Esophagus squamous epithelium (tissue), 4 donors: ENCODE measurements around the gene SCMH1.

Experiments
- CTCF ChIP-seq, 6 experiments: fragments of 450-650 bp in 4 of 6; fragments of 200-600 bp in 2 of 6; sonication (generic) in 2 of 6; IDR thresholded peaks; one replicate each; pipeline ENCODE4 v1.5.1; 2016 to 2019; ENCODE audit warnings: antibody characterized with exemption in 6 of 6, mild to moderate bottlenecking in 4 of 6, moderate library complexity in 4 of 6
- POLR2A ChIP-seq, 4 donors: fragments of 450-650 bp; IDR thresholded peaks; one replicate each; pipeline ENCODE4 v1.6.1; 2017; ENCODE audit warnings: antibody characterized with exemption in 4 of 4, mild to moderate bottlenecking in 4 of 4, moderate library complexity in 3 of 4

- TF ChIP-seq CTCF (IDR thresholded peaks at IDR 0.05) (no peak), POLR2A (IDR thresholded peaks at IDR 0.05) (no peak)
These were observed 141.9 kb downstream of the SCMH1 start for GRCh38 chr1:41100170-41100569.
